ENCODE data around the gene ZNF616.

GRCh38 chr19:52142001-52142595 lies 2.4 kb upstream of the ZNF616 start:
- no peak for TF ChIP-seq GLIS3 (CRISPR knock-in tag; IDR thresholded peaks at IDR 0.05)
- no peak for TF ChIP-seq PPARA (CRISPR knock-in tag; IDR thresholded peaks at IDR 0.05; ENCODE audit: borderline replicate concordance)
- TF ChIP-seq PATZ1 (CRISPR knock-in tag; IDR thresholded peaks at IDR 0.05; ENCODE audit: borderline replicate concordance): no peak
- no peak for TF ChIP-seq ZC3H10 (CRISPR knock-in tag; IDR thresholded peaks at IDR 0.05)
- no peak for TF ChIP-seq ZFP30 (CRISPR knock-in tag; IDR thresholded peaks at IDR 0.05)

Measured in SK-N-SH treated with all-trans-retinoic acid at 6 μM for 48 hours (cell line).